Prostate gland (tissue), 2 donors: ENCODE measurements around the gene SELENBP1.

Source experiments
- POLR2A ChIP-seq: fragments of 450-650 bp; IDR thresholded peaks from one replicate; pipeline ENCODE4 v1.6.1; 2016; ENCODE audit warnings: antibody characterized with exemption, mild to moderate bottlenecking
- TF ChIP-seq, protein P1 (sequence below), 4 experiments: fragments of 200-600 bp in 2 of 4; fragments of 450-650 bp in 2 of 4; sonication (generic) in 2 of 4; IDR thresholded peaks; 1 replicate in 3 of 4; 2 replicates in 1 of 4; pipeline ENCODE4 v1.5.1; 2016 to 2019; ENCODE audit warnings: antibody characterized with exemption in 4 of 4, mild to moderate bottlenecking in 2 of 4, moderate library complexity in 2 of 4

GRCh38 chr1:151342021-151342420 lies 30.5 kb downstream of the SELENBP1 start:
- TF ChIP-seq, protein P1, sequence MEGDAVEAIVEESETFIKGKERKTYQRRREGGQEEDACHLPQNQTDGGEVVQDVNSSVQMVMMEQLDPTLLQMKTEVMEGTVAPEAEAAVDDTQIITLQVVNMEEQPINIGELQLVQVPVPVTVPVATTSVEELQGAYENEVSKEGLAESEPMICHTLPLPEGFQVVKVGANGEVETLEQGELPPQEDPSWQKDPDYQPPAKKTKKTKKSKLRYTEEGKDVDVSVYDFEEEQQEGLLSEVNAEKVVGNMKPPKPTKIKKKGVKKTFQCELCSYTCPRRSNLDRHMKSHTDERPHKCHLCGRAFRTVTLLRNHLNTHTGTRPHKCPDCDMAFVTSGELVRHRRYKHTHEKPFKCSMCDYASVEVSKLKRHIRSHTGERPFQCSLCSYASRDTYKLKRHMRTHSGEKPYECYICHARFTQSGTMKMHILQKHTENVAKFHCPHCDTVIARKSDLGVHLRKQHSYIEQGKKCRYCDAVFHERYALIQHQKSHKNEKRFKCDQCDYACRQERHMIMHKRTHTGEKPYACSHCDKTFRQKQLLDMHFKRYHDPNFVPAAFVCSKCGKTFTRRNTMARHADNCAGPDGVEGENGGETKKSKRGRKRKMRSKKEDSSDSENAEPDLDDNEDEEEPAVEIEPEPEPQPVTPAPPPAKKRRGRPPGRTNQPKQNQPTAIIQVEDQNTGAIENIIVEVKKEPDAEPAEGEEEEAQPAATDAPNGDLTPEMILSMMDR (IDR thresholded peaks at IDR 0.05), result no peak
- TF ChIP-seq POLR2A, result no peak
